ENCODE results near the gene NKX1-1.

The NKX1-1 gene

GRCh38 chr4:1416051-1416947 is 10.1 kb upstream of the NKX1-1 start:
- no peak for DNase-seq

- no peak for DNase-seq
Observed at GRCh38 chr4:1415681-1415981, 9.4 kb upstream of the NKX1-1 start.

GRCh38 chr4:1414831-1415680 is 8.8 kb upstream of the NKX1-1 start:
- DNase-seq = no peak

GRCh38 chr4:1413687-1414479 is 7.6 kb upstream of the NKX1-1 start:
- no peak for DNase-seq

GRCh38 chr4:1413204-1413663 is 7.0 kb upstream of the NKX1-1 start:
- DNase-seq = no peak

- DNase-seq = no peak
Observed at GRCh38 chr4:1412376-1413203, 6.3 kb upstream of the NKX1-1 start.

- no peak for DNase-seq
Observed at GRCh38 chr4:1411436-1412375, 5.5 kb upstream of the NKX1-1 start.

- DNase-seq = no peak
Observed at GRCh38 chr4:1410491-1411325, 4.5 kb upstream of the NKX1-1 start.

GRCh38 chr4:1409491-1410425 is 3.5 kb upstream of the NKX1-1 start:
- DNase-seq = no peak

GRCh38 chr4:1409079-1409478 is 2.8 kb upstream of the NKX1-1 start:
- DNase-seq = no peak

GRCh38 chr4:1408418-1408817 is 2.2 kb upstream of the NKX1-1 start:
- DNase-seq = no peak

GRCh38 chr4:1407657-1408333 is 1.6 kb upstream of the NKX1-1 start:
- no peak for DNase-seq

GRCh38 chr4:1406981-1407656 is 877 bp upstream of the NKX1-1 start:
- DNase-seq = no peak

- DNase-seq = no peak
Observed at GRCh38 chr4:1405636-1406393, 427 bp downstream of the NKX1-1 start.

GRCh38 chr4:1405254-1405635 is 997 bp downstream of the NKX1-1 start:
- no peak for DNase-seq

GRCh38 chr4:1404573-1405253 is 1.5 kb downstream of the NKX1-1 start:
- DNase-seq = no peak

Data from SHP77 (cell line).